Smooth muscle cell (in vitro differentiated cells): ENCODE measurements around the gene CACNB4. TPM values are rescaled to one million over a fixed set of nuclear protein-coding genes. Genes with fewer than 3 reads are reported as not detected.

Experiments used
- DNase-seq: peaks from one replicate; lab custom pipeline; 2025; ENCODE audit not compliant: unreplicated experiment; lab: John Stamatoyannopoulos, UW
- H2AFZ ChIP-seq: fragments of 200-600 bp; sonication (generic); 2 replicates; pipeline ENCODE4 v1.6.0; 2016; ENCODE audit warnings: antibody characterized with exemption, low read depth, mild to moderate bottlenecking
- H3F3A ChIP-seq: fragments of 200-600 bp; sonication (generic); 2 replicates; pipeline ENCODE4 v1.6.0; 2017; ENCODE audit warnings: antibody characterized with exemption, low read depth
- H3K27ac ChIP-seq: fragments of 200-600 bp; sonication (generic); 2 replicates; pipeline ENCODE4 v1.5.1; 2016; ENCODE audit warnings: low read depth, mild to moderate bottlenecking
- H3K27me3 ChIP-seq: fragments of 200-600 bp; sonication (generic); 2 replicates; pipeline ENCODE4 v1.6.1; 2016; ENCODE audit warnings: low read depth, mild to moderate bottlenecking
- H3K36me3 ChIP-seq: fragments of 200-600 bp; sonication (generic); 2 replicates; pipeline ENCODE4 v1.5.1; 2016; ENCODE audit warnings: low read depth
- H3K4me1 ChIP-seq: fragments of 200-600 bp; sonication (generic); 2 replicates; pipeline ENCODE4 v1.5.1; 2016; ENCODE audit warnings: low read depth
- H3K4me2 ChIP-seq: fragments of 200-600 bp; sonication (generic); 2 replicates; pipeline ENCODE4 v1.6.0; 2016; ENCODE audit warnings: mild to moderate bottlenecking
- H3K4me3 ChIP-seq: fragments of 200-600 bp; sonication (generic); 2 replicates; pipeline ENCODE4 v1.5.1; 2016; ENCODE audit warnings: mild to moderate bottlenecking
- H3K79me2 ChIP-seq: fragments of 200-600 bp; sonication (generic); 2 replicates; pipeline ENCODE4 v1.6.0; 2016; ENCODE audit warnings: low read depth, mild to moderate bottlenecking
- H3K9ac ChIP-seq: fragments of 200-600 bp; sonication (generic); 2 replicates; pipeline ENCODE4 v1.6.0; 2016; ENCODE audit warnings: low read depth
- H3K9me3 ChIP-seq: fragments of 200-600 bp; sonication (generic); replicated peaks from 2 replicates; pipeline ENCODE4 v1.5.1; 2016; ENCODE audit warnings: low read depth
- H4K20me1 ChIP-seq: fragments of 200-600 bp; sonication (generic); 2 replicates; pipeline ENCODE4 v1.6.0; 2016; ENCODE audit warnings: low read depth
- WGBS: methylation state at CpG from one replicate; pipeline ENCODE4 v1.1.7; 2016; ENCODE audit warnings: low lambda C conversion rate; 5-methylcytosine and 5-hydroxymethylcytosine counted together
- polyA plus RNA-seq: library from polyadenylated mRNA; unstranded; fragments of >200 nt; fragmentation: Nextera tagmentation; extraction: Ambion mirVana; gene quantifications from 2 replicates; pipeline ENCODE4 v1.2.1, GENCODE V29; 2016
- total RNA-seq: library from RNA; depleted of rRNA; stranded (reverse); fragments of >200 nt; gene quantifications from 2 replicates; pipeline ENCODE4 v1.2.3, GENCODE V29; 2014
- TF ChIP-seq, protein P1 (sequence below): fragments of 200-600 bp; sonication (generic); IDR thresholded peaks from 2 replicates; pipeline ENCODE4 v1.5.1; 2017; ENCODE audit warnings: borderline replicate concordance, mild to moderate bottlenecking, antibody characterized with exemption; ENCODE audit not compliant: insufficient read depth, poor library complexity, severe bottlenecking

The CACNB4 gene
- total and polyA plus RNA-seq, 2 experiments from 2014 or later, result 0.06 to 1.4 TPM

DNA sequence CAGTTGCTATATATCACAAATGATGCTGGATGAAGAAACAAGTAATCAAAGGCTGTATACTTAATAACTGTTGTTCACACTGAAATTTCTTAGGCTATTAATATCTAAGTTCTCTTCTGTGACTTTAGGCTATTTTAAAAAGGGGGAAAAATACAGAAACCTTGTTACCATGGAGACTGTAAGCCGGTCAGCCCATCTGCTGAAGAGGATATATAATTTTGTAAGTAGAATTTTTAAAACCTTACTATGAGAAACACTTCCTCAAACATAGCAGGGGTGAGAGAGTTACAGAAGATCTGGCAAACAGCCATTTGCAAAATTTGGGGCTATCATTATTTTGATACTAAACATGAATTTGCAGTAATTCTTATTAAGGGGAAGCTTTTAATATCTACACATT lies 27.8 kb downstream of the CACNB4 start:
- Histone ChIP-seq H3K9ac (no peak overlapping the region), H3K4me3 (no peak overlapping the region), H2AFZ (no peak overlapping the region), H3K79me2 (no peaks in the 10 kb centered on the region), H3K27me3 (no peaks in the 10 kb centered on the region), H3K4me2 (no peak overlapping the region), H3K9me3 (no peaks in the 10 kb centered on the region), H3K27ac (no peak overlapping the region), H3F3A (no peaks in the 10 kb centered on the region), H3K4me1 (peaks cover 4% of the 10 kb centered on the region), H3K36me3 (no peaks in the 10 kb centered on the region), H4K20me1 (no peaks in the 10 kb centered on the region)
- WGBS, result 82% methylated on average over 1 of the region's 1 CpG
- DNase-seq, result no peak
- TF ChIP-seq, protein P1, sequence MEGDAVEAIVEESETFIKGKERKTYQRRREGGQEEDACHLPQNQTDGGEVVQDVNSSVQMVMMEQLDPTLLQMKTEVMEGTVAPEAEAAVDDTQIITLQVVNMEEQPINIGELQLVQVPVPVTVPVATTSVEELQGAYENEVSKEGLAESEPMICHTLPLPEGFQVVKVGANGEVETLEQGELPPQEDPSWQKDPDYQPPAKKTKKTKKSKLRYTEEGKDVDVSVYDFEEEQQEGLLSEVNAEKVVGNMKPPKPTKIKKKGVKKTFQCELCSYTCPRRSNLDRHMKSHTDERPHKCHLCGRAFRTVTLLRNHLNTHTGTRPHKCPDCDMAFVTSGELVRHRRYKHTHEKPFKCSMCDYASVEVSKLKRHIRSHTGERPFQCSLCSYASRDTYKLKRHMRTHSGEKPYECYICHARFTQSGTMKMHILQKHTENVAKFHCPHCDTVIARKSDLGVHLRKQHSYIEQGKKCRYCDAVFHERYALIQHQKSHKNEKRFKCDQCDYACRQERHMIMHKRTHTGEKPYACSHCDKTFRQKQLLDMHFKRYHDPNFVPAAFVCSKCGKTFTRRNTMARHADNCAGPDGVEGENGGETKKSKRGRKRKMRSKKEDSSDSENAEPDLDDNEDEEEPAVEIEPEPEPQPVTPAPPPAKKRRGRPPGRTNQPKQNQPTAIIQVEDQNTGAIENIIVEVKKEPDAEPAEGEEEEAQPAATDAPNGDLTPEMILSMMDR, result no peak

GRCh38 chr2:152068226-152068625 lies 30.6 kb downstream of the CACNB4 start:
- TF ChIP-seq, protein P1, result no peak
- no peaks in the 10 kb centered on the region for H3K27me3 ChIP-seq
- H3K4me2 ChIP-seq, result no peak overlapping the region
- no peaks in the 10 kb centered on the region for H3K79me2 ChIP-seq
- H3K4me3 ChIP-seq, result no peak overlapping the region
- H3K9me3 ChIP-seq, result no peaks in the 10 kb centered on the region
- no peak overlapping the region for H2AFZ ChIP-seq
- no peak overlapping the region for H3K27ac ChIP-seq
- H3F3A ChIP-seq, result no peaks in the 10 kb centered on the region
- DNase-seq, result no peak
- H3K4me1 ChIP-seq, result peaks cover 8% of the 10 kb centered on the region
- no peaks in the 10 kb centered on the region for H4K20me1 ChIP-seq
- H3K9ac ChIP-seq, result no peak overlapping the region
- 56% methylated on average over 2 of the region's 2 CpGs for WGBS
- no peaks in the 10 kb centered on the region for H3K36me3 ChIP-seq

DNA sequence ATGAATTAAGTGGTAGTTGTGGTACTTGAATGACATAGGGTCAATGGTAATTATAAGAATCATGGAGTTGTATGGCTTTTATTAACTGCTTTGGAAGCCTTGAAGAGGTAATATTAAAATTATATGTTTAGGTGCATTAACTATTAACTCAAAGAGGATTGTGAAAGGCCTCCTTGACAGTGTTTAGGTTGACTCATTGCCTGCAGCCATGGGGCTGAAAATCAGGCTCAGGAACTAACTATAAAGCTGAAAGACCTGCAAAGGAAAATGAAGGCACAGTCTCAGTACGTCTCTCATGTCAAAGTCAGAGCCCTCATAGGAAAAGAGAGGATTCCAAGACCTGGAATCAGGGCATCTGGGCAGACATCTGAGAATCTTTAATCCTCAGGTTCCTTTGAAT lies 31.0 kb downstream of the CACNB4 start:
- no peak overlapping the region for H3K27ac ChIP-seq
- H3F3A ChIP-seq, result no peaks in the 10 kb centered on the region
- no peaks in the 10 kb centered on the region for H3K27me3 ChIP-seq
- H3K9me3 ChIP-seq, result no peaks in the 10 kb centered on the region
- H4K20me1 ChIP-seq, result no peaks in the 10 kb centered on the region
- H3K4me1 ChIP-seq, result peaks cover 8% of the 10 kb centered on the region
- 72% methylated on average over 1 of the region's 1 CpG for WGBS
- no peaks in the 10 kb centered on the region for H3K79me2 ChIP-seq
- H3K4me3 ChIP-seq, result no peak overlapping the region
- TF ChIP-seq, protein P1, result no peak
- no peak for DNase-seq
- H3K9ac ChIP-seq, result no peak overlapping the region
- no peaks in the 10 kb centered on the region for H3K36me3 ChIP-seq
- no peak overlapping the region for H2AFZ ChIP-seq
- no peak overlapping the region for H3K4me2 ChIP-seq

DNA sequence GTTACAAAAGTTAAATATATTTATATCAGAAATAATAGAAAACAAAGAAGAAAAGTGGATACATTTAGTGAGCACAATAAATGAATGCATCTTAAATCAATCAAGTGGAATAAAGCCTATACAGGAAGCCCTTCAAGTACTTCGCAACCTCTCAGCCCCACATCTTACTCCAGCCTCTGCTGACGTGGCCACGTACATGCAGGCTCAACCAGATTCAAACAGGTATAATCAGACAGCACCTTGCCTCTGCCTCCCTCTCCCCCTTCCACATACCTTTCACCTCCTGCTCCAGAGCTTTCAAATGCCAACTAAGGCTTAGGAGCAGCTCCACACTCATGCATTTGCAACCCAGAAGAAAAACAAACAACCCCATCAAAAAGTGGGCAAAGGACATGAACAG lies 32.9 kb downstream of the CACNB4 start:
- no peak for DNase-seq
- no peaks in the 10 kb centered on the region for H3K36me3 ChIP-seq
- no peak overlapping the region for H3K9ac ChIP-seq
- H3K4me3 ChIP-seq, result no peak overlapping the region
- H3K4me2 ChIP-seq, result no peak overlapping the region
- no peaks in the 10 kb centered on the region for H4K20me1 ChIP-seq
- no peaks in the 10 kb centered on the region for H3F3A ChIP-seq
- H3K27me3 ChIP-seq, result no peaks in the 10 kb centered on the region
- WGBS, result 83% methylated on average over 3 of the region's 3 CpGs
- H2AFZ ChIP-seq, result no peak overlapping the region
- H3K9me3 ChIP-seq, result no peaks in the 10 kb centered on the region
- H3K27ac ChIP-seq, result no peak overlapping the region
- no peaks in the 10 kb centered on the region for H3K79me2 ChIP-seq
- H3K4me1 ChIP-seq, result peaks cover 8% of the 10 kb centered on the region
- TF ChIP-seq, protein P1, result no peak
